OCI-LY3 (cell line): ENCODE results near the gene PDCD2L.

ENCODE experiments used
- H2AFZ ChIP-seq: fragments of 200-600, 300-600 bp; shearing (Covaris generic); 2 replicates; pipeline ENCODE4 v1.6.0; 2014; ENCODE audit warnings: antibody characterized with exemption, low read depth, low read length
- H3K27ac ChIP-seq: fragments of 200-600, 300-600 bp; sonication (generic); 2 replicates; pipeline ENCODE4 v1.5.1; 2014; ENCODE audit warnings: mild to moderate bottlenecking, low read length, moderate library complexity, mixed read lengths
- H3K27me3 ChIP-seq: fragments of 200-600, 300-600 bp; sonication (generic); 2 replicates; pipeline ENCODE4 v1.6.1; 2014; ENCODE audit warnings: low read depth, low read length, mixed read lengths
- H3K36me3 ChIP-seq: fragments of 200-600, 300-600 bp; sonication (generic); replicated peaks from 2 replicates; pipeline ENCODE3; 2014; ENCODE audit warnings: low read depth, low read length, mixed read lengths
- H3K4me1 ChIP-seq: fragments of 300-600, 200-600 bp; sonication (generic); 2 replicates; pipeline ENCODE4 v1.6.1; 2014; ENCODE audit warnings: low read length, mixed read lengths
- H3K4me2 ChIP-seq: fragments of 200-600, 300-600 bp; sonication (generic); 2 replicates; pipeline ENCODE4 v1.6.1; 2014; ENCODE audit warnings: low read length, mixed read lengths
- H3K4me3 ChIP-seq: fragments of 300-600, 200-600 bp; sonication (generic); 2 replicates; pipeline ENCODE4 v1.5.1; 2014; ENCODE audit warnings: antibody characterized with exemption, mild to moderate bottlenecking, low read length, moderate library complexity
- H3K79me2 ChIP-seq: fragments of 300-600, 200-600 bp; shearing (Covaris generic); 2 replicates; pipeline ENCODE4 v1.6.1; 2014; ENCODE audit warnings: mild to moderate bottlenecking, low read length, mixed read lengths
- H3K9ac ChIP-seq: fragments of 300-600, 200-600 bp; shearing (Covaris generic); 2 replicates; pipeline ENCODE4 v1.6.0; 2014; ENCODE audit warnings: mild to moderate bottlenecking, low read length, moderate library complexity
- H3K9me3 ChIP-seq: fragments of 200-600, 300-600 bp; shearing (Covaris generic); 2 replicates; pipeline ENCODE4 v1.6.1; 2014; ENCODE audit warnings: low read length, mixed read lengths; ENCODE audit not compliant: insufficient read depth
- H4K20me1 ChIP-seq: fragments of 200-600, 300-600 bp; sonication (generic); 2 replicates; pipeline ENCODE4 v1.6.1; 2016; ENCODE audit warnings: low read length, mixed read lengths; ENCODE audit not compliant: insufficient read depth
- EZH2phosphoT487 ChIP-seq: fragments of 200-600 bp; shearing (Covaris generic); IDR thresholded peaks from 2 replicates; pipeline ENCODE4 v1.6.1; 2018; ENCODE audit warnings: antibody characterized with exemption, mixed run types, low read depth
- TF ChIP-seq, protein P1 (sequence below): fragments of 200-600, 300-600 bp; sonication (generic); IDR thresholded peaks from 2 replicates; pipeline ENCODE4 v1.5.1; 2014; ENCODE audit warnings: antibody characterized with exemption, low read length, low read depth

The PDCD2L gene

DNA sequence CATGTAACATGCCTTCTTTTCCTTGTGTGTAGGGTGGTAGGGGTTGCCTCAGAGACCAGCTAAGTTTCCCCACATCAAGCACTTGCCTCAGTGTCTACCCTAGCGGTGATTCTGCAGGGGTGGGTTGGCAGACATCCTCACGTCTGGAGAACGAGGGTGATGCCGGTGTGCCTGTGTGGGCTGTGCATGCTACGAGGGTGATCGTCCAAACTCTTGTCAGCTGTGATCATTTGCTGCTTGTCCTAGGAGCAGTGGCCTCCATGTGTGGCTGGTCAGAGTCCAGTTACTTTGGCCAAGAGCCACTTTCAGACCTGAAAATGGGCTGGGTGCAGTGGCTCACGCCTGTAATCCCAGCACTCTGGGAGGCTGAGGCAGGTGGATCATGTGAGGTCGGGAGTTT lies 34.1 kb upstream of the PDCD2L start:
- Histone ChIP-seq H3K4me3 (no peak overlapping the region), H4K20me1 (peaks cover 44% of the 10 kb centered on the region), H3K36me3 (peaks cover 72% of the 10 kb centered on the region), H3K9ac (no peak overlapping the region), H3K27me3 (no peaks in the 10 kb centered on the region), H3K4me2 (no peak overlapping the region), H3K4me1 (peaks cover 13% of the 10 kb centered on the region), H2AFZ (no peak overlapping the region), H3K9me3 (no peaks in the 10 kb centered on the region), H3K79me2 (peaks cover 88% of the 10 kb centered on the region), H3K27ac (no peak overlapping the region)
- no peak for TF ChIP-seq EZH2phosphoT487
- TF ChIP-seq, protein P1, sequence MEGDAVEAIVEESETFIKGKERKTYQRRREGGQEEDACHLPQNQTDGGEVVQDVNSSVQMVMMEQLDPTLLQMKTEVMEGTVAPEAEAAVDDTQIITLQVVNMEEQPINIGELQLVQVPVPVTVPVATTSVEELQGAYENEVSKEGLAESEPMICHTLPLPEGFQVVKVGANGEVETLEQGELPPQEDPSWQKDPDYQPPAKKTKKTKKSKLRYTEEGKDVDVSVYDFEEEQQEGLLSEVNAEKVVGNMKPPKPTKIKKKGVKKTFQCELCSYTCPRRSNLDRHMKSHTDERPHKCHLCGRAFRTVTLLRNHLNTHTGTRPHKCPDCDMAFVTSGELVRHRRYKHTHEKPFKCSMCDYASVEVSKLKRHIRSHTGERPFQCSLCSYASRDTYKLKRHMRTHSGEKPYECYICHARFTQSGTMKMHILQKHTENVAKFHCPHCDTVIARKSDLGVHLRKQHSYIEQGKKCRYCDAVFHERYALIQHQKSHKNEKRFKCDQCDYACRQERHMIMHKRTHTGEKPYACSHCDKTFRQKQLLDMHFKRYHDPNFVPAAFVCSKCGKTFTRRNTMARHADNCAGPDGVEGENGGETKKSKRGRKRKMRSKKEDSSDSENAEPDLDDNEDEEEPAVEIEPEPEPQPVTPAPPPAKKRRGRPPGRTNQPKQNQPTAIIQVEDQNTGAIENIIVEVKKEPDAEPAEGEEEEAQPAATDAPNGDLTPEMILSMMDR = no peak

DNA sequence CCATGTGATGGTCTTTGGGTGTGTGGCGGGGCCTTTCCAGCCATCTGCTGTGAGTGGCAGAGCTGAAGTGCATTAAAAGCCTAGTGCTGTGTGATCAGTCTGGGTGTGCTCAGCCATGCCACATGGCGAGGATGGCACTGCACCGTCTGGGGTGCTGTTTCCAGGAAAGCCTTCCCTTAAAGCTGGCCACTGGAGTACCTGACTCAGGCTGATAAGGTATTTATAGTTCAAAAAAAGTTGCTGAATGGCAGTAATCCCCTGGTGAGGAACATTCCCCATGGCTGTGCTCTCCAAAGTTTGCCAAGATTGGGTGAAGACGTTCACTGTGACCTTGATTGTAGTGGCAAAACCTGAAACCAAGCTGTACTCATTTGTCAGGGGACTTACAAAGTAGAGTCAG lies 33.2 kb upstream of the PDCD2L start:
- Histone ChIP-seq H3K4me3 (no peak overlapping the region), H3K4me2 (no peak overlapping the region), H3K27me3 (no peaks in the 10 kb centered on the region), H3K27ac (no peak overlapping the region), H3K9me3 (no peaks in the 10 kb centered on the region), H3K36me3 (peaks cover 77% of the 10 kb centered on the region), H3K4me1 (peaks cover 13% of the 10 kb centered on the region), H3K79me2 (peaks cover 87% of the 10 kb centered on the region), H4K20me1 (peaks cover 49% of the 10 kb centered on the region), H2AFZ (no peak overlapping the region), H3K9ac (no peak overlapping the region)
- TF ChIP-seq, protein P1 = no peak

DNA sequence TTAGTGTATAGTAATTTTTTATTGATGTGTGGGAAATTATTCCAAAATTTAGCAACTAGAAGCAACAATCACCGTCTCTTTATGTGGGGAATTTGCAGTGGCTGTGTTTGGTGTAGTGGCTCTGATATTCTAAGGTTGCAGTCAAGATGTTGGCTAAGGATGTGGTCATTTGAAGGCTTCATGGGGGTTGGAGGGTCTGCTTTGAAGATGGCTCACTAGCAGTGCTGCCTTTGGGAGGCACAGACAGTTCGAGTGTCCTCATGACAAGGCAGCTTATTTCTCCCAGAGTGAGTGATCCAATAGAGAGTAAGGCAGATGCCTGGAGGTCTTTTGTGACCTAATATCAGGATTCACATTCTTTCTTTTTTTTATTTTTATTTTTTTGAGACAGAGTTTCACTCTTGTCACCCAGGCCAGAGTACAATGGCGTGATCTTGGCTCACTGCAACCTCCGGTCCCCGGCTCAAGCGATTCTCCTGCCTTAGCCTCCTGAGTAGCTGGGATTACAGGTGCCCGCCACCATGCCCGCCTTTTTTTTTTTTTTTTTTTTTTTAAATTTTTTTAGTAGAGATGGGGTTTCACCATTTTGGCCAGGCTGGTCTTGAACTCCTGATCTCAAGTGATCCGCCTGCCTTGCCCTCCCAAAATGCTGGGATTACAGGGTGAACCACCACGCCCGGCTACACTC lies 30.5 kb upstream of the PDCD2L start:
- no peaks in the 10 kb centered on the region for H3K27me3 ChIP-seq

DNA sequence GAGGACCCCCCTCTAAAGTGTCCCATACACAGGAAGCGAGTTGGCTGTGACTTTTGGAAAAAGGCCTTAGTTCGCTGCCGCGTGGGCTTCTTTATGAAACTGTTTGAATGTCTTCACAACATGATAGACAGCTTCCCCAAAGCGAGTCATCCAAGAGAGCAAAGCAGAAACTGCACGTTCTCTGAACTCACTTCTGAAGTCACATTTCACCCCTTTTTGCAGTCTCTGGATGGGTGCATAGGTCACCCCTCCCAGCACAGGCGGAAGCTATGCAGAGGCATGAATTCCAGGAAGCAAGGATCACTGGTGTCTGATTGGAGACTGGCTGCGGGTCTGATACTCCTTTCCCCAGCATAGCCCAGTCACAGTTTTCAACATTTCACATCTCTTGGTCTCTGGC lies 28.6 kb upstream of the PDCD2L start:
- Histone ChIP-seq H4K20me1 (peaks cover 34% of the 10 kb centered on the region), H3K4me3 (no peak overlapping the region), H3K9me3 (no peaks in the 10 kb centered on the region), H3K4me1 (no peaks in the 10 kb centered on the region), H3K27me3 (no peaks in the 10 kb centered on the region), H3K9ac (no peak overlapping the region), H3K27ac (no peak overlapping the region), H3K4me2 (no peak overlapping the region), H3K36me3 (peaks cover 66% of the 10 kb centered on the region), H2AFZ (no peak overlapping the region), H3K79me2 (peaks cover 55% of the 10 kb centered on the region)
- TF ChIP-seq, protein P1 = no peak
- TF ChIP-seq EZH2phosphoT487 = no peak

More for the DNA sequence above, 30.5 kb upstream of the PDCD2L start:
- Histone ChIP-seq H3K27ac (no peak overlapping the region), H3K9me3 (no peaks in the 10 kb centered on the region), H3K36me3 (peaks cover 69% of the 10 kb centered on the region), H2AFZ (no peak overlapping the region), H3K79me2 (peaks cover 71% of the 10 kb centered on the region), H3K4me2 (no peak overlapping the region), H4K20me1 (peaks cover 37% of the 10 kb centered on the region), H3K9ac (no peak overlapping the region), H3K4me3 (no peak overlapping the region), H3K4me1 (no peaks in the 10 kb centered on the region)
- TF ChIP-seq EZH2phosphoT487 = no peak
- TF ChIP-seq, protein P1 = no peak
